CD4-positive, CD25-positive, alpha-beta regulatory T cell (primary cell): Measurements from ENCODE around the gene FMOD. TPM values are rescaled to one million over a fixed set of nuclear protein-coding genes. Genes with fewer than 3 reads are reported as not detected.
"Not testable (repeated sequence)": the region's sequence is repeated elsewhere in the genome, so short reads cannot be mapped to it uniquely, and the experiment has no call there.

Source experiments
- ATAC-seq, 2 donors: fragments of 150-1000 bp; cut with Tn5 transposase; one replicate each; pipeline ENCODE4 v1.10.0; 2021; ENCODE audit warnings: low read depth in 2 of 2, moderate number of reproducible peaks in 2 of 2, moderate library complexity in 1 of 2
- DNase-seq, 3 donors: peaks; one replicate each; pipeline versions ENCODE4 v3.0.0 to v3.0.0-alpha.2; 2012 to 2022; ENCODE audit warnings: mixed read lengths in 1 of 3
- H3K27ac ChIP-seq: one replicate; pipeline ENCODE4 v1.7.0; 2013; ENCODE audit warnings: mild to moderate bottlenecking, low read length; ENCODE audit not compliant: insufficient read depth, poor library complexity, severe bottlenecking
- H3K27me3 ChIP-seq: one replicate; pipeline ENCODE4 v1.7.0; 2013; ENCODE audit warnings: low read length; ENCODE audit not compliant: control insufficient read depth, insufficient read depth
- H3K36me3 ChIP-seq: one replicate; pipeline ENCODE4 v1.7.0; 2013; ENCODE audit warnings: mild to moderate bottlenecking, low read length, moderate library complexity; ENCODE audit not compliant: control insufficient read depth, insufficient read depth
- H3K4me1 ChIP-seq: 2 replicates; pipeline ENCODE4 v1.7.0; 2013; ENCODE audit warnings: mild to moderate bottlenecking, low read length; ENCODE audit not compliant: insufficient read depth, control insufficient read depth, poor library complexity, severe bottlenecking
- H3K4me3 ChIP-seq: one replicate; pipeline ENCODE4 v1.7.0; 2013; ENCODE audit warnings: low read depth, mild to moderate bottlenecking, low read length, moderate library complexity
- H3K9me3 ChIP-seq, 2 experiments: 1 replicate in 1 of 2; 2 replicates in 1 of 2; pipeline ENCODE4 v1.7.0; 2013; ENCODE audit warnings: low read length in 2 of 2, mild to moderate bottlenecking in 1 of 2, moderate library complexity in 1 of 2; ENCODE audit not compliant: control insufficient read depth in 2 of 2
- H3K27ac Mint-ChIP-seq, 3 donors: one replicate each; pipeline ENCODE4 v1.8.0; 2020 to 2022; ENCODE audit warnings: mild to moderate bottlenecking in 3 of 3, mixed read lengths in 3 of 3, moderate library complexity in 2 of 3
- H3K27me3 Mint-ChIP-seq: one replicate; pipeline ENCODE4 v1.8.0; 2022; ENCODE audit warnings: mild to moderate bottlenecking, mixed read lengths
- H3K36me3 Mint-ChIP-seq: one replicate; pipeline ENCODE4 v1.8.0; 2020; ENCODE audit warnings: mixed read lengths
- H3K4me1 Mint-ChIP-seq, 4 donors: one replicate each; pipeline ENCODE4 v1.8.0; 2020 to 2022; ENCODE audit warnings: mixed read lengths in 4 of 4, mild to moderate bottlenecking in 1 of 4
- H3K4me3 Mint-ChIP-seq, 4 donors: one replicate each; pipeline ENCODE4 v1.8.0; 2020 to 2022; ENCODE audit warnings: mild to moderate bottlenecking in 4 of 4, mixed read lengths in 4 of 4, moderate library complexity in 3 of 4
- H3K9me3 Mint-ChIP-seq, 7 donors: one replicate each; pipeline ENCODE4 v1.8.0; 2020 to 2022; ENCODE audit warnings: mixed read lengths in 7 of 7, mild to moderate bottlenecking in 3 of 7, moderate library complexity in 2 of 7
- polyA plus RNA-seq, 4 donors: library from polyadenylated mRNA; unstranded; fragments of 300-500 nt; fragmentation: Illumina TruSeq; gene quantifications; one replicate each; pipeline ENCODE4 v1.2.3, GENCODE V29; 2021
- total RNA-seq: library from RNA; stranded (reverse); gene quantifications from one replicate; pipeline ENCODE4 v1.2.3, GENCODE V29; 2022

The FMOD gene
- total and polyA plus RNA-seq, 5 donors from 2014 or later: not detected

DNA sequence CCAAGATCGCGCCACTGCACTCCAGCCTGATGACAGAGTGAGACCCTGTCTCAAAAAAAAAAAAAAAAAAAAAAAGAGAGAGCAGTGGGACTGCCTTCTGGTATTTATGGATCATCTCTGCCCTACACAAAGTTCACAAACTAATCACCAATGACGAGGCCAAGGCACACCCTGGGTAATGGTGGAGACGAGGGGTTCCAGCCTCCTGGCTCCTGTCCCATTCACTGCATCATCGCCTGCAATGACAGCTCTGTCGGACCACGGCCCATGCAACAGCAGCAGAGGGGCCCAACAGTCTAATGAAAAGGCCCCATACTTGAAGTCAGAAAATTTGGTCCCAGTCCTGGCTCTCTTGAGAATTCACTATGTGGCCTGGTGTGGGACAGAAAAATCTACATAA is 48.5 kb downstream of the FMOD start:
- ATAC-seq: no peak
- Histone ChIP-seq H3K4me3 (no peak overlapping the region), H3K4me1 (peaks cover 29% of the 10 kb centered on the region), H3K36me3 (peaks cover 13% of the 10 kb centered on the region), H3K9me3 (no peaks in the 10 kb centered on the region), H3K27me3 (no peaks in the 10 kb centered on the region), H3K27ac (no peak overlapping the region)
- H3K4me1 Mint-ChIP-seq: peaks cover 18 to 58% (median 39%) of the 10 kb centered on the region in 4 donors
- H3K4me3 Mint-ChIP-seq: peak overlapping the region in 1 of 4 donors; percentile 100
- peak overlapping the region in 1 of 3 donors; percentile 98 for H3K27ac Mint-ChIP-seq
- H3K9me3 Mint-ChIP-seq: no peaks in the 10 kb centered on the region
- H3K27me3 Mint-ChIP-seq: peaks cover 10% of the 10 kb centered on the region
- peaks cover 10% of the 10 kb centered on the region for H3K36me3 Mint-ChIP-seq
- DNase-seq: no peak

DNA sequence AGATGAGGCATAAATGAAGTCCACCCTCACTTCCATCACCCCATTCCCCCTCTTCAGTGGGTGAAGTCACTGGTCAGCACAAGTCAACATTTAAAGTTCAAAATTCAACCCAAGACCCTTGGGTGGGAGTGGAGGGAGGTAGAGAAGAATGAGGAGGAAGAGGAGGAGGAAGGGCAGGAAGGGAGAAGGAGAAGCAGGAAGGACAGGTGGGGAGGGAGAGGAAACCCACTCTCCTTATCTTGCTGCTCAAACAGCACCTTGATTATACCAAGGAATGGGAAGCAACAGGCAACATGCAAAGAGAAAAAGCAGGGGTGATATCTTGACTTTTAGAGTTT is 49.6 kb downstream of the FMOD start:
- H3K27ac ChIP-seq: no peak overlapping the region
- H3K4me3 ChIP-seq: no peak overlapping the region
- Mint-ChIP-seq H3K4me1 (peaks cover 18 to 66% (median 44%) of the 10 kb centered on the region in 4 donors), H3K27me3 (peaks cover 4% of the 10 kb centered on the region), H3K9me3 (no peaks in the 10 kb centered on the region), H3K4me3 (peak overlapping the region in 1 of 4 donors; percentile 70), H3K27ac (peak overlapping the region in 1 of 3 donors; percentile 44), H3K36me3 (no peaks in the 10 kb centered on the region)
- no peaks in the 10 kb centered on the region for H3K9me3 ChIP-seq
- no peak for ATAC-seq
- DNase-seq: no peak
- H3K36me3 ChIP-seq: peaks cover 2% of the 10 kb centered on the region
- H3K4me1 ChIP-seq: peaks cover 21% of the 10 kb centered on the region
- no peaks in the 10 kb centered on the region for H3K27me3 ChIP-seq

DNA sequence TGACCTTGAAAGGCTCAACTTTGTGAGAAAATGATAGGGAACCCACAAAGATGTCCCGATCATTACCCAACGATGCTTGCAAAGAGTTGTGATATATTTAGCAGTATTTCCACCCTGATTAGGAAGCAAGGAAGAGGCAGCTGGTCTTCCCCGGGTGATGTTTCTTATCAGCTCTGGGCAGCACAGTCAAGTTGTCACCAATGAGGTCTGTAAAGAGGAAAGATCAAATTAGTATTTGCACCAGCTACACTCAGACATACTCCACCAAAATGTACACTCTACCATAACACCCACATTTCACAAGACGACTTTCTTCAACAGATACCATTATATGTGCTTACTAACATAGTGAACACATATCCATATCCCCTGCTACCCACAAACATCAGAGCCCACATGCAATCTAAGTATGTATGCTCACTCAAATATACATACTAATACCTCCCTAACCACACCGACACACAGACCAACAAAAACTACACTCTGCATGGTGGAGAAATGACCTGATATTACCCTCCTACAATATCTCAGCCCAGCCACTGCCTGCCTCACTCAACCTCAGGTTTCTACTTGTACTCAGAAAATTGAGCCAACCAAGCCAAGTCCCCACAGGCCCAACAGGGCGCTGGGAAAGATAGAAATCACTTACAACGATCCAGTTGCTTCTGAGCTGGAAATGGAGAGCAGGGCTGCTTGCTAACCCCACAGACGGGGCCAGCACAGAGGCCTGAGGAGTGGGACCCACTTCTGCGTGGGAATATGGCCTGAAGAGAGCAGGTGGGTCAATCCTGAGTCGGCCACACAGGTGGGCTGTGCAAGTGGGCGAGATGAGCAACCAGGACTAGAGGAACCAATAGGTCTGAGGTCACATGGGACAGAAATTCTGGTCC is 50.2 kb downstream of the FMOD start:
- Mint-ChIP-seq H3K4me1 (peaks cover 18 to 71% (median 45%) of the 10 kb centered on the region in 4 donors), H3K27ac (peak overlapping the region; percentile 44 to 67 (median 51)), H3K36me3 (no peaks in the 10 kb centered on the region), H3K27me3 (peaks cover 4% of the 10 kb centered on the region), H3K9me3 (no peaks in the 10 kb centered on the region), H3K4me3 (peak overlapping the region in 2 of 4 donors; percentile 70 to 73)
- Histone ChIP-seq H3K4me1 (peaks cover 21% of the 10 kb centered on the region), H3K27ac (no peak overlapping the region), H3K4me3 (no peak overlapping the region), H3K9me3 (no peaks in the 10 kb centered on the region), H3K27me3 (no peaks in the 10 kb centered on the region), H3K36me3 (no peaks in the 10 kb centered on the region)
- ATAC-seq (no peak), DNase-seq (no peak)

- peaks cover 20% of the 10 kb centered on the region for H3K4me1 ChIP-seq
- H3K4me3 ChIP-seq, H3K36me3 Mint-ChIP-seq, H3K27me3 ChIP-seq, H3K9me3 Mint-ChIP-seq, H3K27ac ChIP-seq, H3K9me3 ChIP-seq, H3K36me3 ChIP-seq, ATAC-seq, H3K27me3 Mint-ChIP-seq, DNase-seq: not testable (repeated sequence)
- H3K4me3 Mint-ChIP-seq: peak overlapping the region in 1 of 4 donors; percentile 73
- peak overlapping the region; percentile 51 to 76 (median 67) for H3K27ac Mint-ChIP-seq
- H3K4me1 Mint-ChIP-seq: peaks cover 18 to 77% (median 47%) of the 10 kb centered on the region in 4 donors
Observed at GRCh38 chr1:203299719-203300429, 51.0 kb downstream of the FMOD start.

DNA sequence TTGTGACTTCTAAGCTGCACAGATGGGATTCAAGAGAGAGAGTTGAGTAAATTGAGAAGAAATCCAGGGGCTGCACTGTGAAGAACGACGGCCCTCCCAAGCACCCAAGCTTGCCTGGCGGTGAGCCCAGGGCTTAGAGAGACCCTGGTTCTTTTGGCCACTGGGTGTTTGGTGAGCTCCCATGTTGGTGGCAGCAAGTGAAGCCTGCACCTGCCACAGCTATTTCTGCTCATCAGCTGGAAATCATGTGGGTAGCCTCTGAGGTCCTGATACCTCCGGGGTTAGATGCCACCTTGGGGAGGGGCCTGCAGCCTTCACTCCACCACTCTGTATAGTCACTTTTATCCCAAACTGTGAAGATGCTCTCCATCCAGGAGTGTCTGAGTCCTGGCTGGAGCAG is 51.8 kb downstream of the FMOD start:
- DNase-seq (no peak), ATAC-seq (peak; percentile 35 to 62)
- H3K27me3 Mint-ChIP-seq: no peaks in the 10 kb centered on the region
- Histone ChIP-seq H3K4me1 (peaks cover 13% of the 10 kb centered on the region), H3K4me3 (no peak overlapping the region), H3K27ac (no peak overlapping the region), H3K36me3 (no peaks in the 10 kb centered on the region), H3K9me3 (no peaks in the 10 kb centered on the region), H3K27me3 (no peaks in the 10 kb centered on the region)
- H3K4me3 Mint-ChIP-seq: no peak overlapping the region
- no peaks in the 10 kb centered on the region for H3K36me3 Mint-ChIP-seq
- H3K27ac Mint-ChIP-seq: peak overlapping the region; percentile 67 to 70 (median 68)
- peaks cover 18 to 74% (median 44%) of the 10 kb centered on the region in 4 donors for H3K4me1 Mint-ChIP-seq
- H3K9me3 Mint-ChIP-seq: no peaks in the 10 kb centered on the region

DNA sequence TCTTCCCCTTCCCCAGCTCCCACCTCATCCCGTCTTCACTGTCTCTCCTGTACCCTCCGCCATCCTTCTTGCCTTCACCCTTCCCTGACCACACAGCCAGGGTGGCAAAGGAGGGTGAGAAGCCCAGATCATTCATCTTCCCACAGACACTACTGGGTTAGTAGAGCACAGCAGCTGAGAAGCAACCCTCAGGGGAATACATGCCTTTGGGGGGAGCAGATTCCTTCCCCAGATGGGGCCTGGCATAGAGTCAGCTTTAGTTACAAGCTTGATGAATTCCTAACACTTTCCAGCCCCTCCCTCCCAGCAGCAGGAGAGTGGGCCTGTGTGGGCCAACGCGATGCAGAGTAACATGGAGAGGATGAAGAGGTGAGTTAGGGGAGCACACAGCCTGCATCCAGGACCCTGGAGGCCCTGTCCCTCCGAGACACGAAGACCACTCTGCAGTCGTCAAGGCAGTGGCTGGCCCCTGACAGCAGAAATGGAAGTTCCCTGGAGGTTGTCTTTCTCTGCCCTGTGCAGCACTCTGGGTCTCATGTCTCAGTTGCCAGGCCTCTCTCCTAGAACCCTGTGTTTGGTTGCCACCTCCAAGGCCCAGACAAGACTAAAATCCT is 54.4 kb downstream of the FMOD start:
- no peak overlapping the region for H3K27ac ChIP-seq
- no peaks in the 10 kb centered on the region for H3K9me3 Mint-ChIP-seq
- no peaks in the 10 kb centered on the region for H3K9me3 ChIP-seq
- H3K27ac Mint-ChIP-seq: peak overlapping the region; percentile 67 to 87 (median 72)
- no peaks in the 10 kb centered on the region for H3K27me3 ChIP-seq
- DNase-seq: no peak
- H3K36me3 ChIP-seq: no peaks in the 10 kb centered on the region
- no peaks in the 10 kb centered on the region for H3K27me3 Mint-ChIP-seq
- H3K36me3 Mint-ChIP-seq: no peaks in the 10 kb centered on the region
- no peak overlapping the region for H3K4me3 ChIP-seq
- H3K4me1 ChIP-seq: peaks cover 11% of the 10 kb centered on the region
- H3K4me1 Mint-ChIP-seq: peaks cover 14 to 73% (median 38%) of the 10 kb centered on the region in 4 donors
- peak overlapping the region in 1 of 4 donors; percentile 49 for H3K4me3 Mint-ChIP-seq
- no peak for ATAC-seq

DNA sequence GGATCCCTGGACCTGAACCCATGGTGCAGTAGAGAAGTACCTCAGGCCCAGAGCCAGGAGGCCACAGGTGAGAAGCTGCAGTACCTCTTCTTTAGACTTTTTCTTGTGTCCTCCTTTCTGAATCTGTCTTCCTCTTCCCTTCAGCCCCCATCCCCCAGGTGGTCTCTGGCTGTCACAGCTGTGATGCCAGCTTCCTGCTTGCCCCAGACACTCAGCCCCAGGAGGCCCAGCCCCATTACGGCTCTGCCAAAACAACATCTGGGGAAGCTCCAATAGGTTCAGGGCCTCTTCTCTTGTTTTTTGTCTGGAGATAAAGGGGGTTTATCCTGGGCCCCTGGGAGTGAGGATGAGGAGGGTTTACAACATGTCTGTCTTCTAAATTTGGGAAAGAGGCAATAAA is 55.1 kb downstream of the FMOD start:
- no peaks in the 10 kb centered on the region for H3K9me3 ChIP-seq
- H3K4me3 ChIP-seq: no peak overlapping the region
- peak overlapping the region in 2 of 3 donors; percentile 24 to 72 for H3K27ac Mint-ChIP-seq
- H3K27me3 Mint-ChIP-seq: no peaks in the 10 kb centered on the region
- ATAC-seq (no peak), DNase-seq (no peak)
- no peaks in the 10 kb centered on the region for H3K36me3 ChIP-seq
- no peaks in the 10 kb centered on the region for H3K9me3 Mint-ChIP-seq
- no peak overlapping the region for H3K27ac ChIP-seq
- no peaks in the 10 kb centered on the region for H3K27me3 ChIP-seq
- H3K4me3 Mint-ChIP-seq: no peak overlapping the region
- peaks cover 13 to 76% (median 40%) of the 10 kb centered on the region in 4 donors for H3K4me1 Mint-ChIP-seq
- no peaks in the 10 kb centered on the region for H3K36me3 Mint-ChIP-seq
- peaks cover 19% of the 10 kb centered on the region for H3K4me1 ChIP-seq
